ENCODE data around the gene NELFCD. TPM values are rescaled to one million over a fixed set of nuclear protein-coding genes. Genes with fewer than 3 reads are reported as not detected.
"Not testable (repeated sequence)": the region's sequence is repeated elsewhere in the genome, so short reads cannot be mapped to it uniquely, and the experiment has no call there.

NELFCD gene
- polyA plus RNA-seq, 3 donors = 129 to 156 (median 149) TPM

- not testable (repeated sequence) for DNase-seq
Measured at GRCh38 chr20:59041487-59041886, 60.4 kb downstream of the NELFCD start.

GRCh38 chr20:59042151-59042795 is 61.2 kb downstream of the NELFCD start, which contains the start of gene PRELID3B:
Gene PRELID3B, minus strand, starts transcription at chr20:59042786. Its CDS starts 56 bp downstream, at chr20:59042730.
- DNase-seq = peak; percentile 5

GRCh38 chr20:59042796-59043631 is 62.0 kb downstream of the NELFCD start:
- peak; percentile 90 for DNase-seq

- DNase-seq = no peak
Measured at GRCh38 chr20:59043698-59044097, 62.6 kb downstream of the NELFCD start.

- DNase-seq = no peak
Measured at GRCh38 chr20:59044295-59044694, 63.2 kb downstream of the NELFCD start.

Other genes with a start within 250 kb of the NELFCD start
- 1 to 10 TPM in 2 of 3 donors, under 1 TPM in 1; 0.83 to 1.4 (median 1.3) TPM for gene GNAS-AS1, start 130.4 kb upstream of the NELFCD start, polyA plus RNA-seq (ENCODE audit: insufficient read length in 3 of 3)
- 1,000 to 10,000 TPM; 1,780 to 2,253 (median 1,937) TPM for gene GNAS, start 128.5 kb upstream of the NELFCD start, polyA plus RNA-seq (ENCODE audit: insufficient read length in 3 of 3)
- gene CTSZ, start 26.0 kb downstream of the NELFCD start, polyA plus RNA-seq (ENCODE audit: insufficient read length in 3 of 3) = 10 to 100 TPM; 74.9 to 80.5 (median 79.5) TPM
- 1 to 10 TPM; 1.6 to 3.2 (median 2.5) TPM for gene TUBB1, start 38.2 kb downstream of the NELFCD start, polyA plus RNA-seq (ENCODE audit: insufficient read length in 3 of 3)
- gene ATP5F1E, start 51.1 kb downstream of the NELFCD start, polyA plus RNA-seq (ENCODE audit: insufficient read length in 3 of 3) = 100 to 1,000 TPM; 155 to 257 (median 174) TPM
- gene PRELID3B, start 61.5 kb downstream of the NELFCD start, polyA plus RNA-seq (ENCODE audit: insufficient read length in 3 of 3) = 10 to 100 TPM; 62.2 to 72.7 (median 65.6) TPM
- gene ZNF831, start 182.6 kb downstream of the NELFCD start, polyA plus RNA-seq (ENCODE audit: insufficient read length in 3 of 3) = under 1 TPM; 0.09 TPM